Keratinocyte (primary cell): Measurements from ENCODE around the gene UNG.

Experiments used
- CTCF ChIP-seq, 3 experiments: IDR thresholded peaks in 1 of 3; conservative IDR thresholded peaks in 1 of 3; optimal IDR thresholded peaks in 1 of 3; 2 replicates in 2 of 3; 3 replicates in 1 of 3; pipeline versions ENCODE3 to v1.5.1; 2011; ENCODE audit warnings: low read length in 3 of 3, mild to moderate bottlenecking in 3 of 3, moderate library complexity in 2 of 3, control low read depth in 1 of 3, inconsistent platforms in 1 of 3; ENCODE audit not compliant: insufficient read depth in 2 of 3; ENCODE audit errors: extremely low read depth in 1 of 3
- EZH2 ChIP-seq: IDR thresholded peaks from one replicate; pipeline ENCODE4 v1.6.1; 2012; ENCODE audit warnings: inconsistent platforms, mild to moderate bottlenecking, low read length, moderate library complexity

GRCh38 chr12:109054520-109054919 lies 42.9 kb upstream of the UNG start:
- TF ChIP-seq CTCF (optimal IDR thresholded peaks at IDR 0.05 in 1 of 3, IDR thresholded peaks at IDR 0.05 in 1 of 3, conservative IDR thresholded peaks at IDR 0.05 in 1 of 3; ENCODE audit: extremely low read depth in 1 of 3, insufficient read depth in 2 of 3, low read length in 3 of 3) (no peak), EZH2 (no peak)
